HEK293 (cell line): ENCODE results near the gene FBXW5.

Experiments used
- CTCF ChIA-PET: fragments of 350-600 bp; formaldehyde crosslinking; extraction: SDS; loops from one replicate; lab custom pipeline; 2021; ENCODE audit warnings: antibody characterized with exemption; lab: Yijun Ruan, JAX
- POLR2A ChIA-PET: fragments of 300-600 bp; formaldehyde crosslinking; extraction: SDS; loops from one replicate; lab custom pipeline; 2020; ENCODE audit warnings: antibody characterized with exemption, inconsistent platforms; lab: Yijun Ruan, JAX
- H3K27ac ChIP-seq: fragments of 200-500 bp; sonication (Bioruptor generic); 2 replicates; pipeline ENCODE4 v1.5.1; 2014; ENCODE audit warnings: low read depth, low read length, control low read depth, inconsistent platforms; ENCODE audit errors: extremely low read depth
- H3K36me3 ChIP-seq, 2 experiments: fragments of 200-500 bp in 1 of 2; sonication (Bioruptor generic) in 1 of 2; 1 replicate in 1 of 2; 2 replicates in 1 of 2; pipeline ENCODE4 v1.5.1; 2014 to 2017; ENCODE audit warnings: inconsistent platforms in 2 of 2, low read length in 2 of 2; ENCODE audit not compliant: control insufficient read depth in 2 of 2, insufficient read depth in 1 of 2
- H3K4me1 ChIP-seq: fragments of 200-500 bp; sonication (Bioruptor generic); 2 replicates; pipeline ENCODE4 v1.5.1; 2014; ENCODE audit warnings: mild to moderate bottlenecking, low read length, inconsistent platforms; ENCODE audit not compliant: control insufficient read depth, insufficient read depth
- H3K4me3 ChIP-seq: 2 replicates; pipeline ENCODE4 v1.5.1; 2011; ENCODE audit warnings: low read depth, mild to moderate bottlenecking, control low read depth, low read length, moderate library complexity
- H3K9me3 ChIP-seq: fragments of 200-500 bp; sonication (Bioruptor generic); 2 replicates; pipeline ENCODE4 v1.5.1; 2014; ENCODE audit warnings: low read depth, low read length, inconsistent platforms; ENCODE audit not compliant: control insufficient read depth, insufficient read depth
- EGR2 ChIP-seq: fragments of 450-650 bp; formaldehyde crosslinking; IDR thresholded peaks from 2 replicates; pipeline ENCODE4 v1.5.1; 2016; ENCODE audit warnings: low read depth, missing biosample characterization, missing genetic modification characterization
- FEZF1 ChIP-seq: fragments of 450-650 bp; formaldehyde crosslinking; IDR thresholded peaks from 2 replicates; pipeline ENCODE4 v1.5.1; 2016; ENCODE audit warnings: missing biosample characterization, missing genetic modification characterization
- HOXA7 ChIP-seq: sonication (generic); formaldehyde crosslinking; IDR thresholded peaks from 2 replicates; pipeline ENCODE4 v1.8.1; 2022; ENCODE audit warnings: missing genetic modification reagents, borderline replicate concordance
- HOXC10 ChIP-seq: sonication (generic); formaldehyde crosslinking; IDR thresholded peaks from 2 replicates; pipeline ENCODE4 v1.8.1; 2023; ENCODE audit warnings: mild to moderate bottlenecking, missing genetic modification reagents
- SCRT2 ChIP-seq: fragments of 450-650 bp; formaldehyde crosslinking; IDR thresholded peaks from 2 replicates; pipeline ENCODE4 v1.5.1; 2016; ENCODE audit warnings: missing biosample characterization, missing genetic modification characterization
- SETDB1 ChIP-seq: IDR thresholded peaks from one replicate; pipeline ENCODE4 v1.6.1; 2017; ENCODE audit warnings: mild to moderate bottlenecking, low read length, moderate library complexity, mixed read lengths; ENCODE audit not compliant: insufficient read length
- SP2 ChIP-seq: fragments of 450-650 bp; formaldehyde crosslinking; IDR thresholded peaks from 2 replicates; pipeline ENCODE4 v1.5.1; 2016; ENCODE audit warnings: missing biosample characterization, missing genetic modification characterization
- ZFHX2 ChIP-seq: fragments of 450-650 bp; formaldehyde crosslinking; conservative IDR thresholded peaks from 2 replicates; pipeline ENCODE4 v1.5.1; 2016; ENCODE audit warnings: missing biosample characterization, missing genetic modification characterization
- ZNF2 ChIP-seq: fragments of 450-650 bp; formaldehyde crosslinking; IDR thresholded peaks from 2 replicates; pipeline ENCODE4 v1.5.1; 2016; ENCODE audit warnings: missing biosample characterization, missing genetic modification characterization
- ZNF223 ChIP-seq: fragments of 450-650 bp; formaldehyde crosslinking; IDR thresholded peaks from 2 replicates; pipeline ENCODE4 v1.5.1; 2016; ENCODE audit warnings: missing biosample characterization, missing genetic modification characterization
- ZNF311 ChIP-seq: fragments of 450-650 bp; formaldehyde crosslinking; IDR thresholded peaks from 2 replicates; pipeline ENCODE4 v1.5.1; 2017; ENCODE audit warnings: missing biosample characterization, missing genetic modification characterization, borderline replicate concordance
- ZNF341 ChIP-seq: fragments of 450-650 bp; formaldehyde crosslinking; IDR thresholded peaks from 2 replicates; pipeline ENCODE4; 2016; ENCODE audit warnings: low read depth, missing biosample characterization, missing genetic modification characterization
- ZNF473 ChIP-seq: fragments of 450-650 bp; formaldehyde crosslinking; IDR thresholded peaks from 2 replicates; pipeline ENCODE4 v1.5.1; 2017; ENCODE audit warnings: missing biosample characterization, missing genetic modification characterization
- ZNF654 ChIP-seq: fragments of 450-650 bp; formaldehyde crosslinking; IDR thresholded peaks from 2 replicates; pipeline ENCODE4 v1.5.1; 2016; ENCODE audit warnings: low read depth, missing biosample characterization, missing genetic modification characterization
- ZNF660 ChIP-seq: fragments of 450-650 bp; IDR thresholded peaks from 2 replicates; pipeline ENCODE4 v1.5.1; 2018; ENCODE audit warnings: missing biosample characterization, mild to moderate bottlenecking, missing genetic modification characterization
- TF ChIP-seq, protein P1 (sequence below): fragments of 450-650 bp; formaldehyde crosslinking; IDR thresholded peaks from 2 replicates; pipeline ENCODE4 v1.5.1; 2016; ENCODE audit warnings: missing biosample characterization, missing genetic modification characterization
- TF ChIP-seq, protein P2 (sequence below): fragments of 450-650 bp; formaldehyde crosslinking; IDR thresholded peaks from 2 replicates; pipeline ENCODE4 v1.5.1; 2017; ENCODE audit warnings: missing biosample characterization, missing genetic modification characterization
- TF ChIP-seq, protein P3 (sequence below): sonication (generic); formaldehyde crosslinking; IDR thresholded peaks from 2 replicates; pipeline ENCODE4 v1.8.1; 2022; ENCODE audit warnings: mild to moderate bottlenecking, moderate library complexity, missing genetic modification reagents
- TF ChIP-seq, protein P4 (sequence below): fragments of 450-650 bp; formaldehyde crosslinking; IDR thresholded peaks from 2 replicates; pipeline ENCODE4 v1.5.1; 2016; ENCODE audit warnings: missing biosample characterization, missing genetic modification characterization, borderline replicate concordance
- TF ChIP-seq, protein P5 (sequence below): fragments of 450-650 bp; formaldehyde crosslinking; conservative IDR thresholded peaks from 2 replicates; pipeline ENCODE4 v1.5.1; 2016; ENCODE audit warnings: low read depth, missing biosample characterization, missing genetic modification characterization

The FBXW5 gene

DNA sequence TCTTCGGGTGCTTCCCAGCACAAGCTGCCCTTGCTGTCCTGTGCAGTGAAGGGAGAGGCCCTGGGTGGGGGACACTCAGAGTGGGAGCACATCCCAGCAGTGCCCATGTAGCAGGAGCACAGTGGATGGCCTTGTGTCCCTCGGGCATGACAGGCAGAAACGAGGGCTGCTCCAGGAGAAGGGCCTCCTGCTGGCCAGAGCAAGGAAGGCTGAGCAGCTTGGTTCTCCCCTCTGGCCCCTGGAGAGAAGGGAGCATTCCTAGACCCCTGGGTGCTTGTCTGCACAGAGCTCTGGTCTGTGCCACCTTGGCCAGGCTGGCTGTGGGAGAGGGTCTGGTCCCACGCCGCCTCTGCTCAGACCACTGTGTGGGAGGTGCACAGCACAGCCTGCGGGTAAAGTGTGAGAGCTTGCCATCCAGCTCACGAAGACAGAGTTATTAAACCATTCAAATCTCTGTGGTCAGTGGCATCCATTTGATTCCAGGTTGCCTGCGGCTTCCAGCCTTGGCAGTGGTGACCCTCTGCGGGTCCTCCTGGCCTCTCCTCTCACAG, 18.3 kb downstream of the FBXW5 start (continued):
- TF ChIP-seq SCRT2 (tag by site-specific recombination) = no peak
- TF ChIP-seq ZNF223 (tag by site-specific recombination) = no peak
- no peak for TF ChIP-seq HOXC10 (CRISPR knock-in tag)
- peak; percentile 56; the same call in 1 of the 2 replicates for TF ChIP-seq EGR2
- TF ChIP-seq FEZF1 (tag by site-specific recombination) = no peak
- no peak for TF ChIP-seq HOXA7 (CRISPR knock-in tag)
- no peak for TF ChIP-seq ZNF654 (tag by site-specific recombination)
- TF ChIP-seq ZNF341 (tag by site-specific recombination) = peak; percentile 64
- TF ChIP-seq ZNF311 (tag by site-specific recombination) = no peak
- TF ChIP-seq ZFHX2 (tag by site-specific recombination) = peak; percentile 73

DNA sequence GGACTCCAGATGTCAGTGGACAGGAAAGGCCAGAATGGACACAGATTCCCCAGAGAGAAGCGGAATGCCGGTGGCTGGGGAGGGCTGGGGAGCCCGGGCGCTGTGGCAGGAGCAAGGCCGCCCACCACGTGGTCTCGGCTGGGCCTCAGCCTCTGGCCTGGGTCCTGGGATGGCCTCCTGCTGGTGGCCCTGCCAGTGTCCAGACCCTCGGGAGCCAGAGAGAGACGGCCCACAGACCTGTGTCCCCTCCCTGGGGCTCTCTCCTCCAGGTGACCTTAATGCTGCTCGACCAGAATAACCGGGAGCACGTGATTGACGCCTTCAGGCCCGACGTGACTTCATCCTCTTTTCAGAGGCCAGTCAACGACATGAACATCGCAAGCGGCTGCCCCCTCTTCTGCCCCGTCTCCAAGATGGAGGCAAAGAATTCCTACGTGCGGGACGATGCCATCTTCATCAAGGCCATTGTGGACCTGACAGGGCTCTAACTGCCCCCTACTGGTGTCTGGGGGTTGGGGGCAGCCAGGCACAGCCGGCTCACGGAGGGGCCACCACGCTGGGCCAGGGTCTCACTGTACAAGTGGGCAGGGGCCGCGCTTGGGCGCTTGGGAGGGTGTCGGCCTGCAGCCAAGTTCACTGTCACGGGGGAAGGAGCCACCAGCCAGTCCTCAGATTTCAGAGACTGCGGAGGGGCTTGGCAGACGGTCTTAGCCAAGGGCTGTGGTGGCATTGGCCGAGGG, 19.0 kb downstream of the FBXW5 start:
- ChIA-PET POLR2A (no interaction called here), CTCF (interaction anchor here (1.0 kb wide), 1 partner anchor 148 kb away, joined by 3 read pairs; no protein-coding TSS in a partner anchor)
- H3K4me3 ChIP-seq = no peak overlapping the region
- no peaks in the 10 kb centered on the region for H3K9me3 ChIP-seq
- peaks cover 5 to 64% of the 10 kb centered on the region in 2 experiments; a peak in 2 of 3 replicates for H3K36me3 ChIP-seq
- H3K27ac ChIP-seq = no peak overlapping the region
- H3K4me1 ChIP-seq = no peaks in the 10 kb centered on the region
- TF ChIP-seq ZNF473 (tag by site-specific recombination) (no peak), ZNF2 (tag by site-specific recombination) (no peak), SP2 (no peak), SETDB1 (no peak), ZNF660 (no peak), FEZF1 (tag by site-specific recombination) (no peak)
- TF ChIP-seq, protein P1, sequence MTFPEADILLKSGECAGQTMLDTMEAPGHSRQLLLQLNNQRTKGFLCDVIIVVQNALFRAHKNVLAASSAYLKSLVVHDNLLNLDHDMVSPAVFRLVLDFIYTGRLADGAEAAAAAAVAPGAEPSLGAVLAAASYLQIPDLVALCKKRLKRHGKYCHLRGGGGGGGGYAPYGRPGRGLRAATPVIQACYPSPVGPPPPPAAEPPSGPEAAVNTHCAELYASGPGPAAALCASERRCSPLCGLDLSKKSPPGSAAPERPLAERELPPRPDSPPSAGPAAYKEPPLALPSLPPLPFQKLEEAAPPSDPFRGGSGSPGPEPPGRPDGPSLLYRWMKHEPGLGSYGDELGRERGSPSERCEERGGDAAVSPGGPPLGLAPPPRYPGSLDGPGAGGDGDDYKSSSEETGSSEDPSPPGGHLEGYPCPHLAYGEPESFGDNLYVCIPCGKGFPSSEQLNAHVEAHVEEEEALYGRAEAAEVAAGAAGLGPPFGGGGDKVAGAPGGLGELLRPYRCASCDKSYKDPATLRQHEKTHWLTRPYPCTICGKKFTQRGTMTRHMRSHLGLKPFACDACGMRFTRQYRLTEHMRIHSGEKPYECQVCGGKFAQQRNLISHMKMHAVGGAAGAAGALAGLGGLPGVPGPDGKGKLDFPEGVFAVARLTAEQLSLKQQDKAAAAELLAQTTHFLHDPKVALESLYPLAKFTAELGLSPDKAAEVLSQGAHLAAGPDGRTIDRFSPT (tag by site-specific recombination) = no peak
- TF ChIP-seq, protein P2, sequence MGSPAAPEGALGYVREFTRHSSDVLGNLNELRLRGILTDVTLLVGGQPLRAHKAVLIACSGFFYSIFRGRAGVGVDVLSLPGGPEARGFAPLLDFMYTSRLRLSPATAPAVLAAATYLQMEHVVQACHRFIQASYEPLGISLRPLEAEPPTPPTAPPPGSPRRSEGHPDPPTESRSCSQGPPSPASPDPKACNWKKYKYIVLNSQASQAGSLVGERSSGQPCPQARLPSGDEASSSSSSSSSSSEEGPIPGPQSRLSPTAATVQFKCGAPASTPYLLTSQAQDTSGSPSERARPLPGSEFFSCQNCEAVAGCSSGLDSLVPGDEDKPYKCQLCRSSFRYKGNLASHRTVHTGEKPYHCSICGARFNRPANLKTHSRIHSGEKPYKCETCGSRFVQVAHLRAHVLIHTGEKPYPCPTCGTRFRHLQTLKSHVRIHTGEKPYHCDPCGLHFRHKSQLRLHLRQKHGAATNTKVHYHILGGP (tag by site-specific recombination) = no peak
- TF ChIP-seq, protein P3, sequence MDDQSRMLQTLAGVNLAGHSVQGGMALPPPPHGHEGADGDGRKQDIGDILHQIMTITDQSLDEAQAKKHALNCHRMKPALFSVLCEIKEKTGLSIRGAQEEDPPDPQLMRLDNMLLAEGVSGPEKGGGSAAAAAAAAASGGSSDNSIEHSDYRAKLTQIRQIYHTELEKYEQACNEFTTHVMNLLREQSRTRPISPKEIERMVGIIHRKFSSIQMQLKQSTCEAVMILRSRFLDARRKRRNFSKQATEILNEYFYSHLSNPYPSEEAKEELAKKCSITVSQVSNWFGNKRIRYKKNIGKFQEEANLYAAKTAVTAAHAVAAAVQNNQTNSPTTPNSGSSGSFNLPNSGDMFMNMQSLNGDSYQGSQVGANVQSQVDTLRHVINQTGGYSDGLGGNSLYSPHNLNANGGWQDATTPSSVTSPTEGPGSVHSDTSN = no peak
- TF ChIP-seq, protein P4, sequence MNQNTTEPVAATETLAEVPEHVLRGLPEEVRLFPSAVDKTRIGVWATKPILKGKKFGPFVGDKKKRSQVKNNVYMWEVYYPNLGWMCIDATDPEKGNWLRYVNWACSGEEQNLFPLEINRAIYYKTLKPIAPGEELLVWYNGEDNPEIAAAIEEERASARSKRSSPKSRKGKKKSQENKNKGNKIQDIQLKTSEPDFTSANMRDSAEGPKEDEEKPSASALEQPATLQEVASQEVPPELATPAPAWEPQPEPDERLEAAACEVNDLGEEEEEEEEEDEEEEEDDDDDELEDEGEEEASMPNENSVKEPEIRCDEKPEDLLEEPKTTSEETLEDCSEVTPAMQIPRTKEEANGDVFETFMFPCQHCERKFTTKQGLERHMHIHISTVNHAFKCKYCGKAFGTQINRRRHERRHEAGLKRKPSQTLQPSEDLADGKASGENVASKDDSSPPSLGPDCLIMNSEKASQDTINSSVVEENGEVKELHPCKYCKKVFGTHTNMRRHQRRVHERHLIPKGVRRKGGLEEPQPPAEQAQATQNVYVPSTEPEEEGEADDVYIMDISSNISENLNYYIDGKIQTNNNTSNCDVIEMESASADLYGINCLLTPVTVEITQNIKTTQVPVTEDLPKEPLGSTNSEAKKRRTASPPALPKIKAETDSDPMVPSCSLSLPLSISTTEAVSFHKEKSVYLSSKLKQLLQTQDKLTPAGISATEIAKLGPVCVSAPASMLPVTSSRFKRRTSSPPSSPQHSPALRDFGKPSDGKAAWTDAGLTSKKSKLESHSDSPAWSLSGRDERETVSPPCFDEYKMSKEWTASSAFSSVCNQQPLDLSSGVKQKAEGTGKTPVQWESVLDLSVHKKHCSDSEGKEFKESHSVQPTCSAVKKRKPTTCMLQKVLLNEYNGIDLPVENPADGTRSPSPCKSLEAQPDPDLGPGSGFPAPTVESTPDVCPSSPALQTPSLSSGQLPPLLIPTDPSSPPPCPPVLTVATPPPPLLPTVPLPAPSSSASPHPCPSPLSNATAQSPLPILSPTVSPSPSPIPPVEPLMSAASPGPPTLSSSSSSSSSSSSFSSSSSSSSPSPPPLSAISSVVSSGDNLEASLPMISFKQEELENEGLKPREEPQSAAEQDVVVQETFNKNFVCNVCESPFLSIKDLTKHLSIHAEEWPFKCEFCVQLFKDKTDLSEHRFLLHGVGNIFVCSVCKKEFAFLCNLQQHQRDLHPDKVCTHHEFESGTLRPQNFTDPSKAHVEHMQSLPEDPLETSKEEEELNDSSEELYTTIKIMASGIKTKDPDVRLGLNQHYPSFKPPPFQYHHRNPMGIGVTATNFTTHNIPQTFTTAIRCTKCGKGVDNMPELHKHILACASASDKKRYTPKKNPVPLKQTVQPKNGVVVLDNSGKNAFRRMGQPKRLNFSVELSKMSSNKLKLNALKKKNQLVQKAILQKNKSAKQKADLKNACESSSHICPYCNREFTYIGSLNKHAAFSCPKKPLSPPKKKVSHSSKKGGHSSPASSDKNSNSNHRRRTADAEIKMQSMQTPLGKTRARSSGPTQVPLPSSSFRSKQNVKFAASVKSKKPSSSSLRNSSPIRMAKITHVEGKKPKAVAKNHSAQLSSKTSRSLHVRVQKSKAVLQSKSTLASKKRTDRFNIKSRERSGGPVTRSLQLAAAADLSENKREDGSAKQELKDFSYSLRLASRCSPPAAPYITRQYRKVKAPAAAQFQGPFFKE = no peak
- TF ChIP-seq, protein P5, sequence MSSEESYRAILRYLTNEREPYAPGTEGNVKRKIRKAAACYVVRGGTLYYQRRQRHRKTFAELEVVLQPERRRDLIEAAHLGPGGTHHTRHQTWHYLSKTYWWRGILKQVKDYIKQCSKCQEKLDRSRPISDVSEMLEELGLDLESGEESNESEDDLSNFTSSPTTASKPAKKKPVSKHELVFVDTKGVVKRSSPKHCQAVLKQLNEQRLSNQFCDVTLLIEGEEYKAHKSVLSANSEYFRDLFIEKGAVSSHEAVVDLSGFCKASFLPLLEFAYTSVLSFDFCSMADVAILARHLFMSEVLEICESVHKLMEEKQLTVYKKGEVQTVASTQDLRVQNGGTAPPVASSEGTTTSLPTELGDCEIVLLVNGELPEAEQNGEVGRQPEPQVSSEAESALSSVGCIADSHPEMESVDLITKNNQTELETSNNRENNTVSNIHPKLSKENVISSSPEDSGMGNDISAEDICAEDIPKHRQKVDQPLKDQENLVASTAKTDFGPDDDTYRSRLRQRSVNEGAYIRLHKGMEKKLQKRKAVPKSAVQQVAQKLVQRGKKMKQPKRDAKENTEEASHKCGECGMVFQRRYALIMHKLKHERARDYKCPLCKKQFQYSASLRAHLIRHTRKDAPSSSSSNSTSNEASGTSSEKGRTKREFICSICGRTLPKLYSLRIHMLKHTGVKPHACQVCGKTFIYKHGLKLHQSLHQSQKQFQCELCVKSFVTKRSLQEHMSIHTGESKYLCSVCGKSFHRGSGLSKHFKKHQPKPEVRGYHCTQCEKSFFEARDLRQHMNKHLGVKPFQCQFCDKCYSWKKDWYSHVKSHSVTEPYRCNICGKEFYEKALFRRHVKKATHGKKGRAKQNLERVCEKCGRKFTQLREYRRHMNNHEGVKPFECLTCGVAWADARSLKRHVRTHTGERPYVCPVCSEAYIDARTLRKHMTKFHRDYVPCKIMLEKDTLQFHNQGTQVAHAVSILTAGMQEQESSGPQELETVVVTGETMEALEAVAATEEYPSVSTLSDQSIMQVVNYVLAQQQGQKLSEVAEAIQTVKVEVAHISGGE (tag by site-specific recombination) = no peak
